Activated CD4-positive, alpha-beta T cell treated with anti-CD3 and anti-CD28 coated beads, Interleukin-2, amount 50 U/mL, for 48 hours (primary cell): Measurements from ENCODE around the gene SOD2.
"Not testable (repeated sequence)": the region's sequence is repeated elsewhere in the genome, so short reads cannot be mapped to it uniquely, and the experiment has no call there.

Experiments
- DNase-seq, 2 experiments: peaks; one replicate each; pipeline ENCODE4 v3.0.0-alpha.2; 2020

The SOD2 gene

GRCh38 chr6:159715605-159716004, 22.6 kb upstream of the SOD2 start:
- DNase-seq, result no peak

DNA sequence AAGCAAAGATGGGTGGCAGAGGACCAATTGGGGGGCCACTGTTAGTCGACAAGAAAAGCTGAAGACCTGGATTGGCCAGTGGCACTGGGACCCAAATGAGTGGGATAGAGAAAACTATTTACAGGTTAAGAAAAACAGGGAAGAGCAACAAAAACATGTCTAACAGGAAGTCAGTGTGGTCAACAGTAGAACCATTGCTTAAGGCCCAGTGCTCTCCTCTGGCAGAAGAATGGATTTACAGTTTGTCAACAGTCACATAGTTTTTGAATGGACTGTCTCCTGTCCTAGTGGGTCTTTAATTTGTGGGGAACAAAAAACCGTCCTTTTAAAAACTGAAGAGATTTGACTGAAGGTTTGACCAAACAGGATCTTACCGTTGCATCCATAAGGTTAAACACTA, 22.1 kb upstream of the SOD2 start:
- no peak for DNase-seq

DNA sequence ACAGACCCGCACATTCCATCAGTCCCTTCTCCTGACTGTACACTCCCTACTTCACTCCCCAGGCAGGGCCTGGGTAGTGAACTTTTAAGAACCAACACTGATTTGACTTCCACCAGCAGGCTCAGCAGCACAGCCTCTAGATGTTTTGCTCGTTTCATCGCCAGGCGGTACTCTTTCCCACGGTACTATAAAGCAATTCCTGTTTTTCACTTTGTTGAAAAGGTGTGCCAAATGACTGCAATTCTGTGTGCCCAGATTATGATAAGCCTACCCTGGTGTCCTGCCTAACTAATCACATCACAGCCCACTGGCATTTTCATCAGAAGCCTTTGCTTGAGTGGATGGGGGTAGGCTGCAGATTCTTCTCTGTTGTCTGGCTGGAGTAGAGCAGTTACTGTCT, 21.4 kb upstream of the SOD2 start:
- DNase-seq, result no peak

GRCh38 chr6:159713984-159714383, 20.9 kb upstream of the SOD2 start:
- no peak for DNase-seq

GRCh38 chr6:159712389-159712788, 19.3 kb upstream of the SOD2 start:
- DNase-seq, result not testable (repeated sequence)

DNA sequence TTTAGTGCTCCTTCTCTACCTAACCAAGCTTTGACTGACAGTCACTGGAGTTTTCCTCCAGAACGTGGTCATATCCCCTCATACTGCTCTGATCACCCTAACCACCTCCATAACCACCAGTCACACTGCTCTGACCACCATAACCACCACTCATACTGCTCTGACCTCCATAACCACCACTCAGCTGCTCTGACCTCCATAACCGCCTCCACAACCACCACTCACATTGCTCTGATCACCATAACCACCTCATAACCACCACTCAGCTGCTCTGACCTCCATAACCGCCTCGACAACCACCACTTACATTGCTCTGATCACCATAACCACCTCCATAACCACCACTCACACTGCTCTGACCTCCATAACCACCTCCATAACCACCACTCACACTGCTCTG, 17.6 kb upstream of the SOD2 start:
- not testable (repeated sequence) for DNase-seq

- no peak for DNase-seq
Observed at GRCh38 chr6:159701413-159701999, 8.5 kb upstream of the SOD2 start.

DNA sequence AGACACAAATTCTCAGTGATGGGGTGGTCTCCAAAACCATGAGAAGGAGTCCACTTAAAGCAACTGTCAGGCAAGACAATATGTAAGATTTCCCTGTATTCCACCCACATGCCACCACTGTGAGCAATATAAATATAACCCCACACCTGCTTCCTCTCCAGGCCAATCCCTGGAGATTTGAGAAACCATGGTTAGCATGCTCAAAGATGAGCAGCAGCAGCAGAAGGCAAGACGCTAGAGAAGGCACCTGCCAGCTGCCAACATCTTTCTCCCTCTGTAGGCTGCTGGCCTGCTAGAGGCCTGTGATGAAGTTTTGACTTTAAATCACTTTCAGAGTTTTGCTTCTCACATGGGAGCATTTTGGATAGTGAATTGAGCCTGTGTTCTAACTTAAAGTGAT, 7.9 kb upstream of the SOD2 start:
- DNase-seq, result no peak

DNA sequence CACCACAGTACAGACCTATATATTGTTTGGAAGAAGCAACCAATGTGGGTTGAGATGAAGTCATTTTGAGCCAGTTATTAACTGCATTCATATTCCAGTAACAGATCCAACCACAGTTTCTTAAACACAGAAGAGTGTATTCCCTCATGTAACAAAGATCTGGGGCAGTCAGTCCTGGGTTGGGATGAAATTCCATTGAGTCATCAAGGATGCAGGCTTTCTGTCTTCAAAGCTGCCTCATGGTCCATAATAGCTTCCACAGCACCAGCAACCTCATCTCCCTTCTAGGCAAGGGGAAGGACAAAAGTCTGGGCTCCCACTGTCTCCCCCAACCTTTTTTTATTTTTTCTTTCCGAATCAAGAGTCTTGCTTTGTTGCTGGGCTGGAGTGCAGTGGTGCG, 2.9 kb upstream of the SOD2 start:
- DNase-seq, result no peak

DNA sequence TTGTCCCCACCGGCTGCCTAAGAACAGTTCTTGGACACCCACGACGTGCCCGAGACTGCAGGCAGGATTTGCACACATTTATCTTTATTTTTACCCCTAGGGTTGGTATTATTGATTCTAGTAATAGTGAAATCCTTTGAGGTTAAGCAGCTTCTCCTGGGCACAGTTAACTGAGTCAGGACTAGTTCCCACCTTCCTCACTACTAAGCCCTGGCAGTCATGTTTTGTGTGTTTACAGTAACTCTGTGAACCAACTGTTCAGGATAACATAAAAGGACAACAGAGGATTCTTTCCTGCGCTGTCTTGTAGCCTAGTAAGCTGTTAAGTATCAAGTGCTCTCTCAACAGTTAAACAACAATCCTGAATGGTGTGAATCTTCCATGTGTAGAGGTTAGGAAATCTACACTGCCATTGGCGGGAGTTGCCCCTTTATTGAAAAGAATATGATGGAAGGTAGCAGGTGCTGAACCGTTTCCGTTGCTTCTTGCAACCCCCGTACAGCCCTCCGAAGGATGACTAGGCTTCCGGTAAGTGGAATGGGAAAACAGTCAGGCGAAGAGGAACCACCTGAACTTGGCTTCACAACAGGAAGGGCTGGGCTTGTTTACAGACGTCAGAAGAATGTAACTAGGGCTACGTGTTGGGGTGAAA, 979 bp upstream of the SOD2 start:
- DNase-seq, result peak; percentile 26 to 43

GRCh38 chr6:159692303-159693127, 526 bp downstream of the SOD2 start:
- peak; percentile 61 to 68 for DNase-seq

DNA sequence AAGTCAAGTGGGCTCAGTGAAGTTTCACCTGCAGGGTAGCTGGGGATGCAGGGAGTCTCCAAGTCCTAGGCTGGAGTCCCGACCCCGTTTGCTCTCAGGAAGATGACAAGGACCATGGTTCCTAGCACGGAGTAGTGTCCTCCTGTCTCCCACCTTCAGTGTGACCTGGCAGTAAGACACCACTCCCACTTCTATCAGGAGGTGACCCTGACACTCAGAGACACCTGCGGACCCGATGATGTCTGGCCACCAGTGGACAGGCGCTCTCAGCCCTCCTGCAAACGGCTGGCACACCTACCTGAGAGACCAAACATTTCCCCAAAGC, 1.1 kb downstream of the SOD2 start:
- no peak for DNase-seq

GRCh38 chr6:159691133-159691962, 1.7 kb downstream of the SOD2 start:
- no peak for DNase-seq

DNA sequence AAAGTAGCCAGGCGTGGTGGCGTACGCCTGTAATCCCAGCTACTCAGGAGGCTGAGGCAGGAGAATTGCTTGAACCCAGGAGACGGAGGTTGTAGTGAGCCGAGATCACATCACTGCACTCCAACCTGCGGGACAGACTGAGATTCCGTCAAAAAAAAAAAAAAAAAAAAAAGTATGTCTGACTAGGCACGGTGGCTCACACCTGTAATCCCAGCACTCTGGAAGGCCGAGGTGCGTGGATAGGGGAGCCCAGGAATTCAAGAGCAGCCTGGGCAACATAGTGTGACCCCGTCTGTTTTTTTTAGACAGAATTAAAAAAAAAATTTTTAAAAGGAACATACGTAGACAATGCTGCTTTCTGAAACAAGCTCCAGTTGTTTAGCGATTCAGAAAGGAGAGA, 2.9 kb downstream of the SOD2 start:
- not testable (repeated sequence) for DNase-seq

- no peak for DNase-seq
Observed at GRCh38 chr6:159689001-159689400, 4.0 kb downstream of the SOD2 start.

GRCh38 chr6:159688266-159688905, 4.7 kb downstream of the SOD2 start:
- no peak for DNase-seq

GRCh38 chr6:159687341-159687740, 5.7 kb downstream of the SOD2 start:
- DNase-seq, result no peak

GRCh38 chr6:159686703-159687102, 6.3 kb downstream of the SOD2 start:
- no peak for DNase-seq

DNA sequence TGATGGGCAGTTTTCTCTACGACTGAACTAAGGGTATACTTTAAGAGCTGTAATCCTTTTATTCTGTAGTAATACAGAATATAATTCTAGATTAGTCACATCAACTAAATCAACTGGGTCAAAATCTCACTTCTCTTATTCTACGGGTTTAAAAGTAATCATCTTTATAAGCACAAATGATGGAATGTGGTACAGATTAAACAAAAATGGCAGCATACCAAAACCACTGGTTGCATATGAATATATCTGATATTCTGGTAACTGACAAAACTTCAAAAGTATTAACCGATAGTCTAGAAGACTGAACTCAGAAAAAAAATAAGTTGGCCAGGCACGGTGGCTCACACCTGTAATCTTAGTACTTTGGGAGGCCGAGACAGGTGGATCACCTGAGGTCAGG, 7.0 kb downstream of the SOD2 start:
- no peak for DNase-seq

- DNase-seq, result no peak
Observed at GRCh38 chr6:159684013-159684304, 9.1 kb downstream of the SOD2 start.

- DNase-seq, result no peak
Observed at GRCh38 chr6:159682810-159683209, 10.2 kb downstream of the SOD2 start.

GRCh38 chr6:159682295-159682694, 10.7 kb downstream of the SOD2 start:
- no peak for DNase-seq
